Skeletal muscle tissue (tissue), 4 donors: ENCODE data around the gene SLC4A9. TPM values are rescaled to one million over a fixed set of nuclear protein-coding genes. Genes with fewer than 3 reads are reported as not detected.

Experiments
- H3K27ac ChIP-seq: one replicate; pipeline ENCODE4 v1.7.0; 2013; ENCODE audit warnings: mild to moderate bottlenecking, low read depth, low read length, inconsistent platforms
- H3K27me3 ChIP-seq, 3 donors: one replicate each; pipeline ENCODE4 v1.7.0; 2013; ENCODE audit warnings: low read length in 3 of 3; ENCODE audit not compliant: control insufficient read depth in 3 of 3, insufficient read depth in 3 of 3
- H3K36me3 ChIP-seq, 3 donors: one replicate each; pipeline ENCODE4 v1.7.0; 2013; ENCODE audit warnings: low read length in 3 of 3; ENCODE audit not compliant: control insufficient read depth in 3 of 3, insufficient read depth in 3 of 3
- H3K4me1 ChIP-seq, 3 donors: one replicate each; pipeline ENCODE4 v1.7.0; 2013; ENCODE audit warnings: low read length in 3 of 3, mild to moderate bottlenecking in 3 of 3; ENCODE audit not compliant: control insufficient read depth in 3 of 3, insufficient read depth in 3 of 3
- H3K4me3 ChIP-seq, 3 donors: one replicate each; pipeline ENCODE4 v1.7.0; 2013; ENCODE audit warnings: low read length in 3 of 3
- H3K9ac ChIP-seq, 3 donors: one replicate each; pipeline ENCODE4 v1.7.0; 2013; ENCODE audit warnings: low read length in 3 of 3, mild to moderate bottlenecking in 3 of 3, moderate library complexity in 2 of 3, low read depth in 1 of 3
- H3K9me3 ChIP-seq, 3 donors: one replicate each; pipeline ENCODE4 v1.7.0; 2013; ENCODE audit warnings: low read length in 3 of 3; ENCODE audit not compliant: control insufficient read depth in 3 of 3
- total RNA-seq: library from RNA; depleted of rRNA; stranded (reverse); fragments of >200 nt; gene quantifications from one replicate; pipeline ENCODE4 v1.2.3, GENCODE V29; 2014
- donor health status: Osteomylitis.

The SLC4A9 gene
- total RNA-seq, 1 donor from 2014 or later, result not detected

DNA sequence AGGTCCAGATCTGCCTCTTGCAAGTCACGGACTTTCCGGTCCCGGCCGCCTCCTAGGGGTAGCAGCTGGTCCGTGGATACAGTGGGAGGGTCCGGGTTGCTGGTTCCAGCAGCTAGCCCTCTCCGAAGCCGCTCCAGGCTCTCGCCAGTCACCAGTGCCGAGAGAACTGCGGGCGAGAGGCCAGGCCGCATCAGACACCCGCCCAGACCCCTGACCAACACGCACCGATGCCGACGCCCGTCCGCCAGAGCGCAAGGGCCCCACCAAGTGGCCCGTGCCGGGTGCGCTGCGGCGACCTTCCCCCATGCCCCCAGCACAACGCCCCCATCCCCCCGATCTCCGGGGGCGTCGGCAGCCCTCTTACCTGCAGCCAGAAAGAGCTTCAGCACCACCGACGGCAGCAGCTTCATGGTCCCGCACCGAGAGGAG lies 14.1 kb upstream of the SLC4A9 start:
- Histone ChIP-seq H3K9ac (peak overlapping the region; percentile 86 to 98 (median 94)), H3K27ac (peak overlapping the region; percentile 96), H3K27me3 (no peaks in the 10 kb centered on the region), H3K4me1 (peaks cover 66 to 80% (median 66%) of the 10 kb centered on the region in 3 donors), H3K36me3 (peaks cover 4 to 12% (median 5%) of the 10 kb centered on the region in 3 donors), H3K9me3 (no peaks in the 10 kb centered on the region), H3K4me3 (peak overlapping the region; percentile 76 to 90 (median 87))

DNA sequence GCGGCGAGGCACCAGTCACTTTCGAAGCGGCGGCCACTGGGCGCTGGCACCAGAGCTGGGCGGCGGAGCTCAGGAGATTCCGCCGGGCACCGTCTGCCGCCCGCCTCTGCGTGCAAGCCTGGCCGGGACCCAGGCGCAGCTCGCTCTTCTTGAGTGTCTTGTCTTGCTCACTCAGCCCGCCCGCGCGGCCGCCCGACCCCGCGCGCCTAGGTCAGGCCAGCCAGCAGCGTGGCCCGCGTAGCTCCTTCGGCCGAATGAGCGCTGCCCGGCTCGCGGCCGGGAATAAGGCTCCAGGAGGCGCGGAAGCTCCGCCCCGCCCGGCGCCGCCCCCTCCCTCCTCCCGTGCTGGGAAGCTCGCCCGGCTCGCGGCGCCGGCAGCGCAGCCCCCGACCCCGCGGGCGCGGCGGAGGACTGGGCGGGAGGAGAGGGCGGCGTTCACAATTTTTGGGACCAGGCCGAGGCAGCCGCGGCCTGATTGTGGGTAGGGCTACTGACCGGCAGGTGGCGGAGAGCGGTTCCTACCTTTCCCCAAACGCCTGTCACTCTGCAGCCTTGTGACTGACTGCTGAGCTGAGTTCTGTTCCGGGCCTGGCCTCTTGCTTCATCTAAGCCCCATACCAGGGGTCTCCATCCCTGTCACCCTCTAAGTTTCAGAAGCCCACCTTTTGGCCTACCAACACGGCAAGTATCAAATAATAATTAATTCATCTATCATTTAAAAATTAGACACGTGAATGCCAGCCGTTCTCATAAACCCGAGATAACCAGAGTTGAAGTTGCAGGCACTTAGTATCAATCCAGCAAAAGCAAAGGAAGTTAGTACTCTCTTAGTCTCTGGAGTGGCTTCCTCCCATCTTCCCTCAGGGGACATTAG lies 13.4 kb upstream of the SLC4A9 start, which contains the start of gene HBEGF:
Gene HBEGF (minus strand): TSS at position 256 of the 874 bp plus-strand sequence. CDS start 275 bp downstream, outside the sequence.
- H3K4me1 ChIP-seq, result peaks cover 60 to 74% (median 62%) of the 10 kb centered on the region in 3 donors
- peak within 1 kb of the TSS; percentile 86 to 98 (median 94) for H3K9ac ChIP-seq
- peaks cover 4 to 11% (median 5%) of the 10 kb centered on the region in 3 donors for H3K36me3 ChIP-seq
- no peaks in the 10 kb centered on the region for H3K9me3 ChIP-seq
- H3K27me3 ChIP-seq, result no peaks in the 10 kb centered on the region
- H3K4me3 ChIP-seq, result peak within 1 kb of the TSS; percentile 76 to 90 (median 87)
- H3K27ac ChIP-seq, result peak within 1 kb of the TSS; percentile 96

DNA sequence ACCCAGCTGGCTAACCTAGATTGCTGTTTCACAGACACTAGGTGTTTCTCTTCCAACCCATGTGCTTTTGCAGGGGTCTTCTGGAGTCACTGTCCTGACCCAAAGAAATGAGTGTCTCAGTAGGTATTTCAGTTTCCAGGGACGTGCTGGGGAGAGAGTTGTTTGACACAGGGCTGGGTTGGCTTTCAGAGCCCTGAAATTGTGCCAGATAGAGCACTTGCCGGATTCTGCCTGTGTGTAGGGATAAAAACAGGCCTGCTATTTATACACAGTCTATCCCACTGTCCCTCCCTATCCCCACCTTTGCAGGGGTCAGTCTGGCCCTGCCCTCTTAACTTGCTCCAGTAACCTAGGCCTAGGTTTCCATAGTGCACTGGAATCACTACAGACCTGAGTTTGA lies 12.6 kb upstream of the SLC4A9 start:
- Histone ChIP-seq H3K4me3 (peak overlapping the region; percentile 74 to 90 (median 87)), H3K9ac (peak overlapping the region; percentile 77 to 98 (median 80)), H3K9me3 (no peaks in the 10 kb centered on the region), H3K27me3 (no peaks in the 10 kb centered on the region), H3K4me1 (peaks cover 52 to 66% (median 54%) of the 10 kb centered on the region in 3 donors), H3K36me3 (peaks cover 0 to 5% (median 4%) of the 10 kb centered on the region in 3 donors), H3K27ac (peak overlapping the region; percentile 96)

DNA sequence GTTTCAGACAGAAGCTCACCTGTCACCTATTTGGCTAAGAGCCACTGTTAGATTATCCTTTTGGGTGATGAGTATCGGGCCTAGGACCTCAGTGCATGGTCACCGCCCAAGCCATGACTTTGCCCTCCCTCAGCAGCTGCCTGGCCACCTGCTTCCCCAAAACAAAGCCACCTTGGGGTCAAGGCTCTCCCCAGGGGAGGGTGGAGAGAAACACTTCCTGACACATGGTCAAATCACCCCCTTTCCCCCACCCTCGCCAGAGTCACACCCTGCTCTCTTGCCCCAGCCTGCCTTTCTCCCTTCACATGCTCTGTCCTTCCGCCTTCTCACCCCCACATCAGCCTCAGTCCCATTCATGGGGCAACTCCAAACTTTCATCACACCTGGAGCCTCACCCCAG lies 11.9 kb upstream of the SLC4A9 start:
- H3K9ac ChIP-seq, result peak overlapping the region in 2 of 3 donors; percentile 54 to 80
- no peak overlapping the region for H3K4me3 ChIP-seq
- peak overlapping the region; percentile 96 for H3K27ac ChIP-seq
- H3K36me3 ChIP-seq, result peaks cover 0 to 5% (median 4%) of the 10 kb centered on the region in 3 donors
- H3K27me3 ChIP-seq, result no peaks in the 10 kb centered on the region
- peaks cover 45 to 59% (median 47%) of the 10 kb centered on the region in 3 donors for H3K4me1 ChIP-seq
- H3K9me3 ChIP-seq, result no peaks in the 10 kb centered on the region

DNA sequence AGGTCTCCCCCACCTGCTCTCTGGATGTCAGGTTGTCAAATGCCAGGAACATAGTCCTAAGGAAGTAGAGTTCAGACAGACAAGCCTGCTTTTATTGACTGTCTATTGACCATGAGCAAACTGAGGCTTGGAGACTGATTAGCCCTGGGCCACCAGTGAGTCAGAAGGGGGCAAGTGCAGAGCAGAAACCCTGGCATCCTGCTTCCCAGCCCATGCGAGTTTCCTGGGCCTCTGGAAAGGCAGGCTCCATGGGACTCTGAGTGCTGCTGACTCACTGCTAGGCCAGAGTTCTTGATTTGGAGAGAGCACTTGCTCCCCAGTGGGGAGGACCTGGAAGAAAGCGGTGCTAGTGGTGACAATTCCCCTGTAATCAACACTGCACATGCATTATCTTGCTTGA lies 10.8 kb upstream of the SLC4A9 start:
- H3K9ac ChIP-seq, result no peak overlapping the region
- peak overlapping the region; percentile 13 for H3K27ac ChIP-seq
- no peaks in the 10 kb centered on the region for H3K27me3 ChIP-seq
- peaks cover 35 to 48% (median 37%) of the 10 kb centered on the region in 3 donors for H3K4me1 ChIP-seq
- H3K36me3 ChIP-seq, result peaks cover 0 to 2% (median 0%) of the 10 kb centered on the region in 3 donors
- H3K4me3 ChIP-seq, result no peak overlapping the region
- no peaks in the 10 kb centered on the region for H3K9me3 ChIP-seq

DNA sequence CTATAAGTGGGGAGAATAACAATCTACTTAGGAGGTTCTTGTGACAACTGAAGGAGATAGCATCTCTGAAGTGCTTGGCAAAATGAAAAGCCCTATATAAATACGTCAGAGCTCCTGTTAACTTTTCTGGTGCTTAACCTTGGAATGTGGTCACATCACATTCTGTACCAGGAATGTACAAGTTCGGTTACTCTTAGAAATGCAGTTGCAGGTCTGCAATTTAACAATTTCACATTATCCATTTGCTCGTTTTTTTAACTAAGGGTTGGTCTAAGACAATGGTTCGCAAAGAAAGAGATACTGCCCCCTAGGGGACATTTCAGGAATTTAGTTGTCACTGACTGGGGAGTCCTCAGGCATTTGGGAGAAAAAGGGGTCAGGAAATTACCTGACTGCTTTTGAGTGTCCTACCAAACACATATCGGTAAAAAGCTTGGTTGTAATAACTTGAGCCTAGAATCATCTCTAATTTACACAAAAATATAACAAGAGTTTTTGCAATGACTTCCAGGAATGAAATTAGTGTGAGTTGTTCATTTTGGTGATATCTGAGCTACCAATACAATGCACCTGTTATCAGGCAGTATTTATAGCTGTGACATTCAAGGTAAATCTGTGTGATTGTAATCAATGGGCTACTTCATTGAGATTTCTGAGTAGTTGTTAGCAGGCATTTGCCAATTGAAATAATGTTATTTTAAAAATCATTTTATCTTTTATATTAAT lies 8.2 kb upstream of the SLC4A9 start:
- Histone ChIP-seq H3K9me3 (no peaks in the 10 kb centered on the region), H3K4me3 (no peak overlapping the region), H3K27ac (no peak overlapping the region), H3K9ac (no peak overlapping the region), H3K27me3 (no peaks in the 10 kb centered on the region), H3K36me3 (no peaks in the 10 kb centered on the region), H3K4me1 (peaks cover 16 to 29% (median 26%) of the 10 kb centered on the region in 3 donors)

DNA sequence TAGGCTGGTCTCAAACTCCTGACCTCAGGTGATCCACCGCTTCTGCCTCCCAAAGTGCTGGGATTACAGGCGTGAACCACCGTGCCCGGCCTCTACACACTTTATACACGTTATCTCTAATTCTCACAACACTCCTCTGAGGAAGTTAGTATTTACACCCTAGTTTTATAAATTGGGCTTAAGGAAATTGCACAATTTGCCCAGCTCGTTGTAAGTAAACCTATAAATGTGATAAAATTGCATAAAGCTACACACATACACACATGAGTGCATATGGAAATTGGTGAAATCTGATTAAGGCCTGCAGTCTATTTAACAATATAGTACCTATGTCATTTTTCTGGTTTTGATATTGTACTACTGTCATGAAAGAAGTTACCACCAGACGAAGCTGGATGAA lies 4.4 kb upstream of the SLC4A9 start:
- Histone ChIP-seq H3K27me3 (no peaks in the 10 kb centered on the region), H3K27ac (no peak overlapping the region), H3K4me3 (no peak overlapping the region), H3K36me3 (no peaks in the 10 kb centered on the region), H3K4me1 (peaks cover 7 to 12% (median 11%) of the 10 kb centered on the region in 3 donors), H3K9ac (no peak overlapping the region), H3K9me3 (no peaks in the 10 kb centered on the region)

DNA sequence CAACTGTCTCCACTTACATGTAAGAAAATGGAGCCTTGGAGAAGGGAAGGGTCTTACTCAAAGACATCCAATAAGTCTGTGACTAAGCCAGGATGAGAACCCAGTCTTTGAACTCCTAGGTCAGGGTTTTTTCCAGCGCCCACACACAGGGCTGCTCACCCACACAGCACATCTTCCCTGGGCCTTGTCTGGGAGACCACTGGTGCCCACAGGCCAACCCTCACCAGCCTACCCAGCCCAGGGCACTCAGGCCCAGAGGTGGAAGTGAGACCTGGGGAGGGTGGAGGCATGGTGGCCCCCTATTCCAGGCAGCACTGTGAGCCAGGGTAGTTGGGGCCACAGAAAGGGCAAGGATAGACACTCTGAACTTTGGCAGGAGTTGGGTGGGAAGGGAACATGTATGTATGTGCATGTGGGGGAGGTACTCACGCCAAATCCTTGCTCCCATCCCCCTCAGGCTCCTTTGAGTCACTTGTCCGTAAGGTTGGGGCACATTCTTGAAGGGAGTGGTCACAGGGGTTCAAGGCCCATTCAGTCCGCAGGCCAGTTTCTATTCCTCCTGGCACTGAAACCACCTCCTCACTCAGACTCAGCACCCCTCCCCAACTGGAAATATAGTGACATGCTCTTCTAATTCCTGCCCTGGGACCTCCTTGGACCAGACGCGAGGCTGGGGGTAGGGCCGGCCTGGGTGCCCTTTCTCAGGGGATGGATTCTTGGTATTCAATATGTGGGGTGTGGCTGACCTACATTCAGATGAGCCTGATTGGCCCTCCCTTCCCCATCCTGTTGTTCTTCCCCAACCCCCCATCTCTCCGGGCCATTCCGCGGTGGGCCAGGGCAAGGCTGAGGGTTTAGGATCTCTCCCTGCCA lies 2.9 kb upstream of the SLC4A9 start:
- peaks cover 7 to 11% (median 9%) of the 10 kb centered on the region in 3 donors for H3K4me1 ChIP-seq
- no peak overlapping the region for H3K27ac ChIP-seq
- peak overlapping the region in 2 of 3 donors; percentile 23 to 71 for H3K9ac ChIP-seq
- peak overlapping the region; percentile 26 to 47 (median 29) for H3K4me3 ChIP-seq
- no peaks in the 10 kb centered on the region for H3K9me3 ChIP-seq
- H3K36me3 ChIP-seq, result no peaks in the 10 kb centered on the region
- H3K27me3 ChIP-seq, result no peaks in the 10 kb centered on the region

DNA sequence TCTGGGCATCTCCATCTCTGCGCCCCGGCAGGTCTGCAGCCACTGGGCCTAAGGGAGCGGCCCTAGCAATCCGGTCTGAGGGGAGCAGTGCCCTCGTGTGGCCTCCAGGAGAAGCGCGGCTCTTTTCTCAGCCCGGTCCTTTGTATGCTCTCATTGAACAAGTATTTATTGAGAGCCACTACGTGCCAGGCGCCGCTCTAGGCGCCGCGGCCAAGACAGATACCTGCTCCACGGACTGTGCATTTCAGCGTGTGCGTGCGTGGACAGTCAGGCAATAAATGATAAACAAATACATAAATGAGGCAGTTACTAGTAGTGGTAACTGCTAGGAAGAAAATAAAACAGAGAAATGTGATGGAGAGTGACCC lies 2.3 kb upstream of the SLC4A9 start:
- Histone ChIP-seq H3K27ac (no peak overlapping the region), H3K9ac (peak overlapping the region; percentile 22 to 71 (median 45)), H3K36me3 (no peaks in the 10 kb centered on the region), H3K9me3 (no peaks in the 10 kb centered on the region), H3K4me1 (peaks cover 7 to 11% (median 9%) of the 10 kb centered on the region in 3 donors), H3K4me3 (peak overlapping the region; percentile 26 to 63 (median 47)), H3K27me3 (no peaks in the 10 kb centered on the region)
